Activated B cell treated with CpG ODN at 0.5 μM for 24 hours (primary cell): ENCODE measurements around the gene ENAH. TPM values are rescaled to one million over a fixed set of nuclear protein-coding genes. Genes with fewer than 3 reads are reported as not detected.

Experiments used
- ATAC-seq: fragments of 200-7000 bp; cut with Tn5 transposase; one replicate; pipeline ENCODE4 v1.10.0; 2021; ENCODE audit warnings: low read depth, mild to moderate bottlenecking, moderate library complexity
- CTCF ChIA-PET: fragments of 350-600 bp; sonication (Branson Sonifier 250); formaldehyde crosslinking; loops from one replicate; lab custom pipeline; 2021; ENCODE audit warnings: antibody characterized with exemption; lab: Charles Lee
- POLR2A ChIA-PET: fragments of 350-600 bp; sonication (Branson Sonifier 250); formaldehyde crosslinking; loops from one replicate; lab custom pipeline; 2021; ENCODE audit warnings: antibody characterized with exemption; lab: Charles Lee
- DNase-seq: peaks from one replicate; pipeline ENCODE4 v3.0.0; 2022
- H3K27ac Mint-ChIP-seq: one replicate; pipeline ENCODE4 v1.8.0; 2020; ENCODE audit warnings: mixed read lengths
- H3K27me3 Mint-ChIP-seq: one replicate; pipeline ENCODE4 v1.8.0; 2021; ENCODE audit warnings: mixed read lengths
- H3K36me3 Mint-ChIP-seq: one replicate; pipeline ENCODE4 v1.8.0; 2021; ENCODE audit warnings: low read depth, mixed read lengths
- H3K4me1 Mint-ChIP-seq: one replicate; pipeline ENCODE4 v1.8.0; 2021; ENCODE audit warnings: mixed read lengths
- H3K4me3 Mint-ChIP-seq: one replicate; pipeline ENCODE4 v1.8.0; 2020; ENCODE audit warnings: mild to moderate bottlenecking, mixed read lengths
- H3K9me3 Mint-ChIP-seq: one replicate; pipeline ENCODE4 v1.8.0; 2020; ENCODE audit warnings: mixed read lengths
- CTCF ChIP-seq: fragments of 200-600 bp; IDR thresholded peaks from one replicate; pipeline ENCODE4 v1.8.0; 2022; ENCODE audit warnings: antibody characterized with exemption, mild to moderate bottlenecking
- intact Hi-C: fragments of 100-400 bp; cut with micrococcal nuclease; formaldehyde crosslinking; loops from one replicate; pipeline ENCODE4 v1.15.1; 2024
- total RNA-seq: library from RNA; stranded (reverse); gene quantifications from 2 replicates; pipeline ENCODE4 v1.2.3, GENCODE V29; 2022

Gene ENAH
- total RNA-seq, 1 donor from 2014 or later, result 1.2 TPM

GRCh38 chr1:225653463-225654276 is 747 bp upstream of the ENAH start:
- intact Hi-C loops, result loop anchor here (2.0 to 10.0 kb wide), 5 partner anchors 99 to 271 kb away; partner anchors contain the start of genes PYCR2 and SRP9
- DNase-seq (peak; percentile 43), ATAC-seq (peak; percentile 60)
- peaks cover 5% of the 10 kb centered on the region for H3K36me3 Mint-ChIP-seq
- H3K27me3 Mint-ChIP-seq, result peaks cover 9% of the 10 kb centered on the region
- no peak for TF ChIP-seq CTCF
- peak overlapping the region; percentile 78 for H3K4me3 Mint-ChIP-seq
- CTCF ChIA-PET, result no interaction called here
- H3K27ac Mint-ChIP-seq, result peak overlapping the region; percentile 24
- POLR2A ChIA-PET, result interaction anchor here (2.0 kb wide), 1 partner anchor 124 kb away, joined by 10 read pairs; the partner anchor contains the start of gene SRP9
- H3K4me1 Mint-ChIP-seq, result peaks cover 16% of the 10 kb centered on the region
- no peaks in the 10 kb centered on the region for H3K9me3 Mint-ChIP-seq

GRCh38 chr1:225651872-225652728 is 823 bp downstream of the ENAH start:
- ChIA-PET CTCF (interaction anchor here (0.9 kb wide), 1 partner anchor 176 kb away, joined by 3 read pairs; no protein-coding TSS in a partner anchor), POLR2A (interaction anchor here (2.0 kb wide), 1 partner anchor 126 kb away, joined by 10 read pairs; the partner anchor contains the start of gene SRP9)
- intact Hi-C loops, result loop anchor here (1.0 to 10.0 kb wide), 6 partner anchors 8 to 273 kb away; partner anchors contain the start of genes PYCR2 and SRP9
- Mint-ChIP-seq H3K4me1 (peaks cover 13% of the 10 kb centered on the region), H3K4me3 (peak overlapping the region; percentile 92), H3K27me3 (peaks cover 9% of the 10 kb centered on the region), H3K36me3 (peaks cover 5% of the 10 kb centered on the region), H3K27ac (no peak overlapping the region), H3K9me3 (no peaks in the 10 kb centered on the region)
- ATAC-seq (no peak), DNase-seq (no peak)
- TF ChIP-seq CTCF, result no peak

DNA sequence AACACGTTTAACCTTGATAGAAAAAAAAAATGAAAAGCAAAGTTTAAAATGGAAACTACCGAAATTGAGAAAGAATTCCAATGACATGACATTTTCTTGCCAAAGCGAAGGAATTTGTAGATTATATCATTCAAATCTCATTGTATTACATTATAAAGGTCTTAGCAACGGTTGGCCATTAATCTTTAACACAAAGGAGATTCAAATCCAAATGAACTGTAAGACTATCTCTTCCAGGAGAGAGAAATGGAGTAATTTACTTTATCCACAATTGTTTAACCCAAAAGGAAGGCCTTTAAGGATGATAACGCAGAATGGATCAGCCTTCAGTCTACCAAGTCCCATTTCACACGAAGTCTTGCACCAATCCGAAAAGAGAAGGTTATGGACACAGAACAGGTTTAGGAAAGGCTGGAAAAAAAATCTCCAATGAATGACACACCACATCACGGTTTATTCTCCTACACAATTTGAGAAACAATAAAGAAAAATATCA is 1.5 kb downstream of the ENAH start:
- peaks cover 13% of the 10 kb centered on the region for H3K4me1 Mint-ChIP-seq
- POLR2A ChIA-PET, result no interaction called here
- intact Hi-C loops, result loop anchor here (5.0 to 10.0 kb wide), 3 partner anchors 97 to 273 kb away; partner anchors contain the start of gene PYCR2
- CTCF ChIA-PET, result no interaction called here
- no peak overlapping the region for H3K27ac Mint-ChIP-seq
- peaks cover 9% of the 10 kb centered on the region for H3K27me3 Mint-ChIP-seq
- H3K4me3 Mint-ChIP-seq, result peak overlapping the region; percentile 92
- ATAC-seq (no peak), DNase-seq (no peak)
- TF ChIP-seq CTCF, result no peak
- H3K9me3 Mint-ChIP-seq, result no peaks in the 10 kb centered on the region
- peaks cover 5% of the 10 kb centered on the region for H3K36me3 Mint-ChIP-seq

- Mint-ChIP-seq H3K36me3 (peaks cover 5% of the 10 kb centered on the region), H3K9me3 (no peaks in the 10 kb centered on the region), H3K27me3 (peaks cover 9% of the 10 kb centered on the region), H3K4me1 (peaks cover 13% of the 10 kb centered on the region), H3K27ac (no peak overlapping the region), H3K4me3 (no peak overlapping the region)
- ATAC-seq, result no peak
- no peak for TF ChIP-seq CTCF
- no peak for DNase-seq
- intact Hi-C loops, result loop anchor here (5.0 to 10.0 kb wide), 3 partner anchors 95 to 275 kb away; partner anchors contain the start of gene PYCR2
- ChIA-PET POLR2A (no interaction called here), CTCF (no interaction called here)
Measured at GRCh38 chr1:225650179-225650578, 2.7 kb downstream of the ENAH start.
